Peyer's patch (tissue), 4 donors: ENCODE data around the gene YPEL1. TPM values are rescaled to one million over a fixed set of nuclear protein-coding genes. Genes with fewer than 3 reads are reported as not detected.

ENCODE experiments used
- DNase-seq, 3 donors: peaks; one replicate each; pipeline ENCODE4 v3.0.0-alpha.2; 2017 to 2019
- H3K27ac ChIP-seq, 4 donors: fragments of 200-600 bp; sonication (generic); one replicate each; pipeline ENCODE4 v1.5.1; 2016 to 2019
- H3K27me3 ChIP-seq, 2 donors: fragments of 200-600 bp; sonication (generic); one replicate each; pipeline ENCODE4 v1.5.1; 2019
- H3K36me3 ChIP-seq, 3 donors: fragments of 200-600 bp; sonication (generic); one replicate each; pipeline ENCODE4 v1.5.1; 2016 to 2019
- H3K4me1 ChIP-seq, 4 donors: fragments of 200-600 bp; sonication (generic); one replicate each; pipeline ENCODE4 v1.5.1; 2016 to 2019
- H3K4me3 ChIP-seq, 4 donors: fragments of 200-600 bp; sonication (generic); 1 replicate in 3 of 4; 2 replicates in 1 of 4; pipeline ENCODE4 v1.5.1; 2016 to 2019; ENCODE audit warnings: mild to moderate bottlenecking in 1 of 4
- H3K9me3 ChIP-seq, 4 donors: fragments of 200-600 bp; sonication (generic); one replicate each; pipeline ENCODE4 v1.5.1; 2016 to 2019; ENCODE audit warnings: mild to moderate bottlenecking in 1 of 4
- CTCF ChIP-seq, 6 experiments: fragments of 450-650 bp in 4 of 6; fragments of 200-600 bp in 2 of 6; sonication (generic) in 1 of 6; IDR thresholded peaks; one replicate each; pipeline ENCODE4 v1.5.1; 2017 to 2019; ENCODE audit warnings: antibody characterized with exemption in 6 of 6, mild to moderate bottlenecking in 3 of 6, moderate library complexity in 1 of 6
- POLR2A ChIP-seq, 2 donors: fragments of 450-650 bp; IDR thresholded peaks; one replicate each; pipeline ENCODE4 v1.5.1; 2017; ENCODE audit warnings: antibody characterized with exemption in 2 of 2, mild to moderate bottlenecking in 2 of 2, moderate library complexity in 2 of 2
- total RNA-seq, 4 donors: library from RNA; depleted of rRNA; stranded (reverse); fragments of >200 nt; gene quantifications; one replicate each; pipeline ENCODE4 v1.1.0, GENCODE V29; 2016

YPEL1 gene
- total RNA-seq, 4 donors from 2014 or later: 3.3 to 4.8 (median 3.4) TPM

DNA sequence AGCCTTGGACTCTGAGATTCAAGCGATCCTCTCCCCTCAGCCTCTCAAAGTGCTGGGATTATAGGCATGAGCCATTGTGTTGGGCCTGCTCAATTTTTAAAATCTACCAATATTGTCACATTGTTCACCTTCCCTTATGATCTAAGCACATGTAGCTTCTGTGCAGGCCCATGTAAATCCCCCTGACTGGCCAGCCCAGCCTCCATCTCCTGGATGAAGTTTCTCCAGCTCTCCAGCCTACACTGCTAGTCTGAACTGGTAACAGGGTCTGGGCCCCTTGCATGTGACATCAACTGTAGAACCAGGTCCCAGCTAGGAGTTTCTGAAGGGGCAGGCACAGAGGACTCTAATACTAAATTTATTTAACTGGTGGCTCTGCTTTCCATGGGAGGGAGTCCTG, 32.8 kb upstream of the YPEL1 start:
- Histone ChIP-seq H3K36me3 (peaks cover 0 to 96% (median 3%) of the 10 kb centered on the region in 3 donors), H3K27me3 (no peaks in the 10 kb centered on the region)
- DNase-seq: no peak

GRCh38 chr22:21766691-21767462, 31.3 kb upstream of the YPEL1 start:
- Histone ChIP-seq H3K4me3 (no peak overlapping the region), H3K4me1 (no peaks in the 10 kb centered on the region), H3K27ac (peak overlapping the region; percentile 11 to 63 (median 54)), H3K36me3 (peaks cover 0 to 100% (median 3%) of the 10 kb centered on the region in 3 donors), H3K9me3 (no peaks in the 10 kb centered on the region), H3K27me3 (no peaks in the 10 kb centered on the region)
- TF ChIP-seq POLR2A (IDR thresholded peaks at IDR 0.05): peak in 1 of 2 donors; percentile 10
- no peak for TF ChIP-seq CTCF (IDR thresholded peaks at IDR 0.05)
- DNase-seq: peak in 2 of 3 donors; percentile 46 to 79

More for the DNA sequence above, 32.8 kb upstream of the YPEL1 start:
- peak overlapping the region in 1 of 4 donors; percentile 7 for H3K27ac ChIP-seq
- no peaks in the 10 kb centered on the region for H3K4me1 ChIP-seq
- no peak overlapping the region for H3K4me3 ChIP-seq
- no peak for TF ChIP-seq CTCF (IDR thresholded peaks at IDR 0.05)
- no peak for TF ChIP-seq POLR2A (IDR thresholded peaks at IDR 0.05)
- no peaks in the 10 kb centered on the region for H3K9me3 ChIP-seq

- Histone ChIP-seq H3K4me1 (no peaks in the 10 kb centered on the region), H3K9me3 (no peaks in the 10 kb centered on the region), H3K36me3 (peaks cover 0 to 97% (median 3%) of the 10 kb centered on the region in 3 donors), H3K27me3 (no peaks in the 10 kb centered on the region), H3K4me3 (no peak overlapping the region), H3K27ac (peak overlapping the region; percentile 11 to 63 (median 54))
- no peak for TF ChIP-seq POLR2A (IDR thresholded peaks at IDR 0.05)
- TF ChIP-seq CTCF (IDR thresholded peaks at IDR 0.05): no peak
- no peak for DNase-seq
Measured at GRCh38 chr22:21765909-21766529, 30.4 kb upstream of the YPEL1 start.

DNA sequence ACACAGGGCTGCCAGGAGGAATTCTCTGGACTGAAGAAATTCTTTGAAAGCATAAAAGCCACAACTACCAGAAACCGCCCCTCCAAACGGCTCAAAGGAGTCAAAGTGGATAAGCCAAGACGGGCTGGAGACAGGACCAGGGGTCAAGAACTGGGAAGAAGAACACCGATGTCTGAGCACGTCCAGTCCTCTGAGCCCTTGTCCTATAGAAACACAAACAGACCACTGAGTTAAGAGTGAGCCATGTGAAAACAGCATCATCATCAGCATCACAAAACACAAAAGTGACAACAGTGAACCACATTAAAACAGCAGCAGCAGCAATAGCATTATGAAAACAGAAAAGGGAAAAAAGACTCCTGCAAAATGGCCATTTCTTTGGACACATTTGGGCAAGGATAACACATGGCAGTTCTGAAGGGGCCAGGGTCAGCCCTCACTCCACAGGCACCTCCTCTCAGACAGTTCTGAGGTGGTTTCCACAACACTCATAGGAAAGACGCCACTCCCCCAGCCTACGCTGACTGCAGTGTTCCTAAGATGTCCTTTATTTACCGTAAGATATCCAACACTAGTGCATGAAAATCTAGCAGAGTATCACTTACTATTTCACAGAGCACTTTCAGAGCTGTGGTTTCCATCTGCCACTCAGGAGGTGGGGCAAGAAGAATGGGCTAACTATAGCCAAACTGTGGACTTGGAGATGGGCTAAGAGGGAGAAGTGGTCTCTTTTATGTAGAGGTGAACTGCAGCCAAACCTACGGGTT, 28.6 kb upstream of the YPEL1 start:
- Histone ChIP-seq H3K36me3 (peaks cover 0 to 80% (median 3%) of the 10 kb centered on the region in 3 donors), H3K27ac (peak overlapping the region in 2 of 4 donors; percentile 9 to 45)

More for the DNA sequence above, 28.6 kb upstream of the YPEL1 start:
- Histone ChIP-seq H3K4me3 (no peak overlapping the region), H3K27me3 (no peaks in the 10 kb centered on the region), H3K9me3 (no peaks in the 10 kb centered on the region), H3K4me1 (no peaks in the 10 kb centered on the region)
- DNase-seq: no peak
- TF ChIP-seq POLR2A (IDR thresholded peaks at IDR 0.05) (no peak), CTCF (IDR thresholded peaks at IDR 0.05) (no peak)
